Measurements from ENCODE around the gene GNL2. TPM values are rescaled to one million over a fixed set of nuclear protein-coding genes. Genes with fewer than 3 reads are reported as not detected.
"Not testable (repeated sequence)": the region's sequence is repeated elsewhere in the genome, so short reads cannot be mapped to it uniquely, and the experiment has no call there.

The GNL2 gene
- total RNA-seq, 2 experiments from 2014 or later = 55.4 to 73.6 TPM

DNA sequence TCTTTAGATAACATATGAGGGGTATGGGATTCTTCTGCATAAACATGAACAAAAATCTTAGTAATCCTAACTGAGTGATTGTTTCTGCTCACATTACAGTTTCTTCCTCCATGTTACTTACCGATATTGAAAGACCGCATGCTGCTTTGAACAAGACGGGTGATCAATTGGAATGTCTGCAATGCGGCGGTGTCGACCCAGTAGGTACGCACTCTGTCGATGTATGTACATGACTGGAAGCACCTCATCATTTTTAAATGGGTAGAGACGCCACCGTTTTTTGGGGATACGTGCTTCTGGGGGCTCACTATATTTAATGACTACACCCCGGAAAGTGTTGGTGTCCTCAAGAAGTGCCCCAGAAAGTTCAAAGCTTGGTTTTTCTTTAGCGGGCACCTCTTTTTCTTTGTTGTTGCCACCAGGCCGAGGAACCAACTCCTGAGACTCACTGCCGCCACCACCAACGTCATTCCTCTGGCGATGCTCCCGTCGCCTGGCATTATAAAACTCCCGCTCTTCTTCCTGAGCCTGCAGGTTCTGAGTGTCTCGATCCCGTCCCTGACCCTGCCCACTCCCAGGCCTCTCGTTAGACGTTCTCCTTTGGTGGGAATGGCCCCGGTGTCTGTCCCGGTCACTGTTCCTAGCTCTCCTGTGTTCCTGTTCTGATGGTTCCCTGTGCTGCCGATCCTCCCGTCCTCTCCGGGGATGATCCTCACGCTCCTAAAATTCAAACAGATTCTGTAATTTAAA is 55.5 kb downstream of the GNL2 start:
- ATAC-seq (no peak), DNase-seq (no peak)
- CTCF ChIA-PET = no interaction called here
- Mint-ChIP-seq H3K9me3 (ENCODE audit: low read depth) (no peaks in the 10 kb centered on the region), H3K27ac (no peak overlapping the region), H3K4me1 (peaks cover 15% of the 10 kb centered on the region), H3K27me3 (no peaks in the 10 kb centered on the region), H3K4me3 (no peak overlapping the region), H3K36me3 (peaks cover 60% of the 10 kb centered on the region)

DNA sequence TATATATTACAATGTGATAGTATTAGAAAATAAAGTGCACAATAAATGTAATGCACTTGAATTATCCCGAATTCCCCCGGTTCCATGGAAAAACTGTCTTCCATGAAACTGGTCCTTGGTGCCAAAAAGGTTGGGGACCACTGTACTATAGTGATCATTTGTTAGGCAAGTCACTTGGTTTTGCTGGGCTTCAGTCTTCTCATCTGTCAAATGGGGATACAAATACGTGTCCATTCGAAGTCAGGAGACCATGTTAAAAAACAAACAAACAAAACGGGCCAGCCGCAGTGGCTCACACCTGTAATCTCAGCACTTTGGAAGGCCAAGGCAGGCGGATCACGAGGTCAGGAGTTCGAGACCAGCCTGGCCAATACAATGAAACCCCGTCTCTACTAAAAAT is 56.6 kb downstream of the GNL2 start:
- DNase-seq; H3K27me3 Mint-ChIP-seq; H3K9me3 Mint-ChIP-seq (ENCODE audit: low read depth); CTCF ChIA-PET; H3K4me3 Mint-ChIP-seq; ATAC-seq; H3K27ac Mint-ChIP-seq: not testable (repeated sequence)
- H3K36me3 Mint-ChIP-seq = peaks cover 58% of the 10 kb centered on the region
- H3K4me1 Mint-ChIP-seq = peaks cover 15% of the 10 kb centered on the region

DNA sequence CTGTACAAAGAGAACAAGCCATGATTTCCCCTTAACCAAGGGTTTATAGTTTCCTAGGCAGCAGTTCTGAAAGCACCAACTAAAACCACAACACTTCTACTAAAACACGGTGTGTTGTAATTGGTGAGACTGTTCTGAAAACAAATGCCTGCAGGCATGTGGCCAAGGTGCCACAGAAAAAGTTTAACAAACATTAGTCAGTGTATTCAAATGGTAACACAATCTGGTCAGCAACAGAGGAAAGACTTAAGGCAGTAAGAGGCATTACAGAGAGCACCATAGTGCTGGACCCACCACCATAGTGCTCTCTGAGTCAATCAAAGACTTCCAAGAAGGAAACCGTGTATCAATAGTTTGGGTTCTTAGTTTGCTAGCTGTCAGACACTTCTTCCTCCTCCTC is 58.4 kb downstream of the GNL2 start:
- DNase-seq (no peak), ATAC-seq (peak; percentile 64)
- Mint-ChIP-seq H3K4me3 (no peak overlapping the region), H3K27ac (peak overlapping the region; percentile 37), H3K36me3 (peaks cover 61% of the 10 kb centered on the region), H3K4me1 (peaks cover 15% of the 10 kb centered on the region), H3K9me3 (ENCODE audit: low read depth) (no peaks in the 10 kb centered on the region), H3K27me3 (no peaks in the 10 kb centered on the region)
- CTCF ChIA-PET = interaction anchor here (0.8 to 1.7 kb wide), 4 partner anchors 23 to 153 kb away, joined by 3 to 5 read pairs (median 4); partner anchors contain the start of gene MEAF6

DNA sequence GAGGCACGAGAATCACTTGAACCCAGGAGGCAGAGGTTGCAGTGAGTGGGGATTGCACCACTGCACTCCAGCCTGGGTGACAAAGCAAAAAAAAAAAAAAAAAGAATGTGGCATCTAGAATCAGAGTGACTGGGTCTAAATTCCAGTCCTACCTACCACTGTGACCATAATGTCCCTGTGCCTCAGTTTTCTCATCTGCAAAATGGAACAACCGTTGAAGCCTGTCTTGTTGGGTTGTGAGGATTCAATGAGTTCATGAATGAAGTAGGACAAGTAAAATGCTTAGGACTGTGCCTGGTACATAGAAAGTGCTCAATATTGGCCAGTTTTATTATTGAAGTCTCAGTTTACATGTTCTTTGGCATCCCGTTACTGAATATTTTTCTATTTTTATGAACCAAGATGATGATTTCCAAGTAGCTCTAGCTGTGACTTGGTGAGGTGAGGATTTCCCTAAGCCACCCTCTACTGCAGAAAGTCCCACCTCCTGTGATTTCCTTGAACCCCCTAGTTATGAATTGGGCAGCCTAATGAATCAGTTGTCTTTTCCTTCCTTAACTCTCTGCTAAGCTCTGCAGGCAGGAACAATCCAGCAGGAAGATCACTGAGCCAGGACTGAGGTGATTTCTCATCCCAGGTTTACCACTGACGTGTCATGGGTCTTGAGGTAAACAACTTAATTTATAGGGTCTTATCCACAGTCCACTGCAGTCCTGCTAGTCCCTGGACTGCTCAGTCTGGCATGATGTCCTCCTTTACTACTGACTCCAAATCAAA is 62.2 kb downstream of the GNL2 start:
- no peak for DNase-seq
- CTCF ChIA-PET = interaction anchor here (1.1 kb wide), 1 partner anchor 38 kb away, joined by 3 read pairs; no protein-coding TSS in a partner anchor
- H3K36me3 Mint-ChIP-seq = peaks cover 39% of the 10 kb centered on the region
- H3K27ac Mint-ChIP-seq = no peak overlapping the region
- no peaks in the 10 kb centered on the region for H3K9me3 Mint-ChIP-seq (ENCODE audit: low read depth)
- no peaks in the 10 kb centered on the region for H3K27me3 Mint-ChIP-seq
- H3K4me1 Mint-ChIP-seq = peaks cover 15% of the 10 kb centered on the region
- ATAC-seq = no peak
- H3K4me3 Mint-ChIP-seq = no peak overlapping the region

DNA sequence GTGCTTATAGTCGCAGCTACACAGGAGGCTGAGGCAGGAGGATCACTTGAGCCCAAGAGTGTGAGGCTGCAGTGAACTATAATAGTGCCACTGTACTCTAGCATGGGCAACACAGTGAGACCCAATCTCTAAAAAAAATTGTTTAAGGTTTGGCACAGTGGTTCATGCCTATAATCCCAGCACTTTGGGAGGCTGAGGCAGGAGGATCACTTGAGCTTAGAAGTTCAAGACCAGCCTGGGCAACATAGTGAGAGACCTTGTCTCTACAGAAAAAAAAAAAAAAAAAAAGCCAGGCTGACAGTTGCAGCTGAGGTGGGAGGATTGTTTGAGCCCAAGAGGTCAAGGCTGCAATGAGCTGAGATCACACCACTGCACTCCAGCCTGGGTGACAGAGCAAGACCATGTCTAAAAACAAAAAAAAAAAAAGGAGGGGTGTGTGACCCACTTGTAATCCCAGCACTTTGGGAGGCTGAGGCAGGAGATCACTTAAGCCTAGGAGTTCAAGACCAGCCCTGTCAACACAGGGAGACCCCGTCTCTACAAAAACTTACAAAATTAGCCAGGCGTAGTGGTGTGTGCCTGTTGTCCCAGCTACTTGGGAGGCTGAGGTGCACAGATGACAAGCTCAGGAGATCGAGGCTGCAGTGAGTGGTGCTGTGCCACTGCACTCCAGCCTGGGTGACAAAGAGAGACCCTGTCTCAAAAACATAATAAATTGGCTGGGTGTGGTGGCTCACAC is 63.1 kb downstream of the GNL2 start:
- peaks cover 31% of the 10 kb centered on the region for H3K36me3 Mint-ChIP-seq
- not testable (repeated sequence) for H3K27me3 Mint-ChIP-seq

DNA sequence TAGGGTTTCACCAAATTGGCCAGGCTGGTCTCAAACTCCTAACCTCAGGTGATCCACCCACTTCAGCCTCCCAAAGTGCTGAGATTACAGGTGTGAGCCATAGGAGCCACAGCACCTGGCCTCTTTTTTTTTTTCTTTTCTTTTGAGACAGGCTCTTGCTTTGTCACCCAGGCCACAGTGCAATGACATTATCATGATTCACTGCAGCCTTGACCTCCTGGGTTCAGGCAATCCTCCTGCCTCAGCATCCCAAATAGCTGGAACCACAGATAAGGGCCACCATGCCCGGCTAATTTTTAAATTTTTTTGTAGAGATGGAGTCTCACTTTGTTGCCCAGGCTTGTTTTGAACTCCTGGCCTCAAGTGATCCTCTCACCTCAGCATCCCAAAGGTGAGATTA is 65.8 kb downstream of the GNL2 start:
- not testable (repeated sequence) for H3K9me3 Mint-ChIP-seq (ENCODE audit: low read depth); H3K27me3 Mint-ChIP-seq; H3K27ac Mint-ChIP-seq; H3K4me3 Mint-ChIP-seq; DNase-seq; H3K4me1 Mint-ChIP-seq; ATAC-seq
- CTCF ChIA-PET = interaction anchor here (1.0 kb wide), 1 partner anchor 16 kb away, joined by 3 read pairs; no protein-coding TSS in a partner anchor
- peaks cover 12% of the 10 kb centered on the region for H3K36me3 Mint-ChIP-seq

More for the DNA sequence above, 63.1 kb downstream of the GNL2 start:
- H3K27ac Mint-ChIP-seq; H3K4me3 Mint-ChIP-seq; H3K9me3 Mint-ChIP-seq (ENCODE audit: low read depth); DNase-seq; ATAC-seq: not testable (repeated sequence)
- CTCF ChIA-PET = interaction anchor here (0.7 to 1.9 kb wide), 2 partner anchors 13 to 15 kb away, joined by 3 to 4 read pairs; no protein-coding TSS in a partner anchor
- H3K4me1 Mint-ChIP-seq = peaks cover 10% of the 10 kb centered on the region

DNA sequence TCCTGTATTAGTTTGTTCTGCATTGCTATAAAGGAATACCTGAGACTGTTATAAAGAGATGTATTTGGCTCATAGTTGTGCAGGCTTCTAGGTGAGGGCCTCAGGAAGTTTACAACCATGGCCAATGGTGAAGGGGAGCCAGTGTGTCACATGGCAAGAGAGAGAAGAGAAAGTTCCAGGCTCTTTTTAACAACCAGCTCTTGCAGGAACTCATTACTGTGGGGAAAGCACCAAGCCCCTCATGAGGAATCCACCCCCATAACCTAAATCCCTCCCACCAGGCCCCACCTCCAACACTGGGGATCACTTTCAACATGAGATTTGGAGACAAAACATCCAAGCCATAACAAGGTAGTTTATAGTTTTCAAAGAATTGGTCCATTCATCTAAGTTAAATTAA is 76.1 kb downstream of the GNL2 start:
- Mint-ChIP-seq H3K4me1 (peaks cover 31% of the 10 kb centered on the region), H3K4me3 (peak overlapping the region; percentile 82), H3K27ac (peak overlapping the region; percentile 94), H3K9me3 (ENCODE audit: low read depth) (peaks cover 7% of the 10 kb centered on the region), H3K36me3 (peaks cover 25% of the 10 kb centered on the region), H3K27me3 (no peaks in the 10 kb centered on the region)
- DNase-seq (peak; percentile 43), ATAC-seq (peak; percentile 9)
- CTCF ChIA-PET = interaction anchor here (1.1 to 1.6 kb wide), 3 partner anchors 12 to 32 kb away, joined by 4 read pairs; no protein-coding TSS in a partner anchor

DNA sequence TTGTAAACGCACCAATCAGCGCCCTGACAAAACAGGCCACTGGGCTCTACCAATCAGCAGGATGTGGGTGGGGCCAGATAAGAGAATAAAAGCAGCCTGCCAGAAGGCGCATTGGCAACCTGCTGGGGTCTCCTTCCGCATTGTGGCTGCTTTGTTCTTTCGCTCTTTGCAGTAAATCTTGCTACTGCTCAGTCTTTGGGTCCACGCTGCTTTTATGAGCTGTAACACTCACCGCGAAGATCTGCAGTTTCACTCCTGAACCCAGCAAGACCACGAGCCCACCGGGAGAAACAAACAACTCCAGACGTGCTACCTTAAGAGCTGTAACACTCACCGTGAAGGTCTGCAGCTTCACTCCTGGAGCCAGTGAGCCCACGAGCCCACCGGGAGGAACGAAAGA is 76.8 kb downstream of the GNL2 start:
- Mint-ChIP-seq H3K27ac (peak overlapping the region; percentile 94), H3K4me1 (peaks cover 31% of the 10 kb centered on the region), H3K36me3 (peaks cover 25% of the 10 kb centered on the region), H3K4me3 (peak overlapping the region; percentile 82)
- ATAC-seq; H3K9me3 Mint-ChIP-seq (ENCODE audit: low read depth); H3K27me3 Mint-ChIP-seq: not testable (repeated sequence)
- CTCF ChIA-PET = interaction anchor here (1.1 to 1.6 kb wide), 2 partner anchors 13 to 31 kb away, joined by 4 read pairs; no protein-coding TSS in a partner anchor
- DNase-seq = peak; percentile 82

DNA sequence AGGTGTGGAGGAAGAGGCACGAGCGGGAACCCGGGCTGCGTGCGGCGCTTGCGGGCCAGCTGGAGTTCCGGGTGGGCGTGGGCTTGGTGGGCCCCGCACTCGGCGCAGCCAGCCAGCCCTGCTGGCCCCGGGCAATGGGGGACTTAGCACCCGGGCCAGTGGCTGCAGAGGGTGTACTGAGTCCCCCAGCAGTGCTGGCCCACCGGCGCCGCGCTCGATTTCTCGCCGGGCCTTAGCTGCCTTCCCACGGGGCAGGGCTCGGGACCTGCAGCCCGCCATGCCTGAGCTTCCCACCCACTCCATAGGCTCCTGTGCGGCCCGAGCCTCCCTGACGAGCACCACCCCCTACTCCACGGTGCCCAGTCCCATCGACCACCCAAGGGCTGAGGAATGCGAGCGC is 77.5 kb downstream of the GNL2 start:
- not testable (repeated sequence) for H3K9me3 Mint-ChIP-seq (ENCODE audit: low read depth); H3K4me3 Mint-ChIP-seq; H3K27ac Mint-ChIP-seq; DNase-seq; ATAC-seq; H3K27me3 Mint-ChIP-seq
- peaks cover 26% of the 10 kb centered on the region for H3K36me3 Mint-ChIP-seq
- peaks cover 35% of the 10 kb centered on the region for H3K4me1 Mint-ChIP-seq
- CTCF ChIA-PET = interaction anchor here (0.9 to 1.0 kb wide), 2 partner anchors 9 to 64 kb away, joined by 3 to 5 read pairs; no protein-coding TSS in a partner anchor

DNA sequence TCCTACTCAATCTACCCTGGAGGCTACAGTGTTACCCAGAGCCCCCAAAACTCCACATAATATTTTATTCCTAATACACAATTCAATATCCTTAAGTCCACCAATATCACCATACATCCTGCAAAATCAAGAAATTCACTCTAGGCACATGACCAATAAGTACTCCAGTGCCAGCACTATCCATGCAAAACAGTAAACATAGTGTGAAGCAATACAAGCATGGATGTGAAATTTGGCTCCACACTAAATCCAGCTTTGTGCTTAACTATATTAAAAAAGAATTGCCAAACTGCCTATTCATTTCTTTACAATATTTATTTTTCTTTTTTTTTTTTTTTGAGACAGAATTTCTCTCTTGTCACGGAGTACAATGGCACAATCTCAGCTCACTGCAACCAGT is 78.2 kb downstream of the GNL2 start:
- DNase-seq (no peak), ATAC-seq (no peak)
- Mint-ChIP-seq H3K4me1 (peaks cover 41% of the 10 kb centered on the region), H3K36me3 (peaks cover 21% of the 10 kb centered on the region), H3K4me3 (no peak overlapping the region), H3K9me3 (ENCODE audit: low read depth) (no peaks in the 10 kb centered on the region), H3K27ac (no peak overlapping the region), H3K27me3 (no peaks in the 10 kb centered on the region)
- CTCF ChIA-PET = interaction anchor here (0.5 to 1.0 kb wide), 3 partner anchors 10 to 63 kb away, joined by 3 to 5 read pairs (median 3); no protein-coding TSS in a partner anchor
